COR-L47 (cell line): ENCODE measurements around the gene CCSAP.
"Not testable (repeated sequence)": the region's sequence is repeated elsewhere in the genome, so short reads cannot be mapped to it uniquely, and the experiment has no call there.

Experiments used
- DNase-seq: peaks from one replicate; lab custom pipeline; 2025; lab: John Stamatoyannopoulos, UW

CCSAP gene

GRCh38 chr1:229325853-229326487 is 16.9 kb downstream of the CCSAP start:
- no peak for DNase-seq

DNA sequence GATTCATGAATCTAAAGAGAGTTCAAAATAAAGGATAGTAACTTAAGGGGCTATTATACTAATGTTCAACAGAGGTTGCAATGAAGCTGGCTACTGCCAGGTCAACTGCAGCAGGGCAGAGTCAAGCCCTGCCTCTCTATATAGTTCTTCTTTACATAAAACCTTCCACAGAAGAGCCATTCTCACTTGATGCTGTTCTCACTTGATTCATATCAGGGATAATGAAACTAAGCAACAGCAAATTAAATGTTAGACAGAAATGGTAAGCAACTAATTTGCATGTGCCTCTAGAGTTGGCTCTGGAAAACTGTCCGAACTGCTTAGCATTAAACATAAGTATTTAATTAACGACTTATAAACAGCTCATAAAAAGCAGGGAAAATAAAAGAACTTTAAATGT is 17.4 kb downstream of the CCSAP start:
- DNase-seq, result no peak

DNA sequence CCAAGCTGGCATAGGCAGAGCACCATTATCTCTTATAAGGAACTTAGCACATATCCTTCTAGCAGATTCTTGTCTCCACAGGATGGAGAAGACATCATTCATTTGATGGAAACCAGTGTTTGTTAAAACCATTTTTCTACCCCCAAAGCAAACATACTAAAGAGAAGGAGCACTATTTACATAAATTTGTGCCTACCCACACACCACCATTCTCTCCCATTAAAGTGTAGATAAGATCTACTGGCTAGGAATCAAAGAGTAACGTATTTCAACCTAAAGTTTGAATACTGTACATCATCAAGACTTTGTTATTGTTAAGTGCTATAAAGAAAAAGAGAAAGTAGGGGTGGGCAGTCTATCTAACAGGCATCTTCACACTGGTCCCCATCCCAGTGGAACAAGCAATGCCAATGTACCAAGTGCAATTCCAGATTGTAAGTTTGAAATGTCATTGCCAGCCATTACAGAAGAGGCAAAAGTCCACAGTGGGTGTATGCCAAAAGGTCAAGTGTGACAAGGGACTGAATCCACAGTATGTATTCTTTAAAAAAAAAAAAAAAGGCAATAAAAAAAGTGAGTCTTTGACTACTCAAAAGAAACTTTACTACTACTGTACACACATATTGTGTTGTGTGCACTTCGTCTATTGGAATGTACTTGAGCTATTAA is 18.8 kb downstream of the CCSAP start:
- DNase-seq, result no peak

DNA sequence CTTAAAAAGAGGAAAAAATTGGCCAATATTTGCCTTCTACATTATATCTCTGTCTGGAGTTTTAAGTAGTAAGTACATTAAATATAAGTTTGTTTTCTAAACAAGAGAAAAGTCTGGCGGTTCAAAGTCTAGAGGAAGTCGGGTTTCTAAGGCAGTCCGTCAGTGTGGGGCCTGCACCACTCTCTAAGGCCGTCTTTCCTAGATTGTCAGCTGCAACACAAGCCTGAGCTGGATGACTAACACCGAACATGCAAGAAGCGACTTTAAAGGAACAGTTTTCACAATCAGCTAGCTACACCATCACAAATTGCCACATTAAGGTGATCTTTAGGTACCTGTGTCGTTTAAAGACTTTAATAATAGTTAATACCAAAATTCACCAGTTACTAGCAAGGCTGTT is 19.6 kb downstream of the CCSAP start:
- DNase-seq, result no peak

- no peak for DNase-seq
Observed at GRCh38 chr1:229319487-229319886, 23.4 kb downstream of the CCSAP start.

- no peak for DNase-seq
Observed at GRCh38 chr1:229318056-229318455, 24.8 kb downstream of the CCSAP start.

DNA sequence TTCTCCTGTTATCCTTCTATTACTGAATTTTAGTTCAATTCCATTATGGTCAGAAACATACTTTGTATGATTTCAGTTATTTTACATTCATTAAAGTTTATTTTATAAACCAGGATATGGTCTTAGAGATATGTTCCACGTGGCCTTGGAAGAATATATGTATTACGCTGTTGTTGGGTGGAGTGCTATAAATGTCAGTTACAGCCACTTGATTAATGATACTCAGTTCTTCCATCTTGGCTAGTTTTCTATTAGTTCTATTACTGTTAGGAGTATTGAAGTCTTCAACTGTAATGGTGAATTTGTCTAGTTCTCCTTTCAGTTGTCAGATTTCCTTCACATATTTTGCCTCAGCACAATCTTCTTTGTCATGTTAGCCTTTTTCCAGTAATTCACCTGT is 26.7 kb downstream of the CCSAP start:
- DNase-seq, result no peak

GRCh38 chr1:229310833-229311232 is 32.0 kb downstream of the CCSAP start:
- DNase-seq, result no peak

GRCh38 chr1:229309684-229310083 is 33.2 kb downstream of the CCSAP start:
- DNase-seq, result no peak

DNA sequence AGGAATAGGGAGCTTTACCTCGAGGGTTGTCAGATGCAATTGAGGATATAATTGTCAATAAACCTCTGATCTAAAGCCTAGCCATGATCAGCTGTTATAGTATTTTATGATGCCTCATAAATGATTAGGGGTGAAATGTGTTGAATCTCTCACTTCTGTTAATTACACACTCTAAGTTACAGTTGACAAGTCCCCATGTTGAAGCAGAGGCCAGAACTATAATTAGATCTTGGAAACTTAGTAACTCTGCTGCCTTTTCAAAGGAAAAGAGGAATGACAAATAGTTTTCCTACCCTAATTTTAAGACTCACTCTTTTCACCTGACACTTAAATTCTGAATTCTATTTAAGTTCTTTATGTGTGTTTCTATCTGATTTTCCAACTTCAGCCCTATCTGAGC is 33.8 kb downstream of the CCSAP start:
- DNase-seq, result no peak

DNA sequence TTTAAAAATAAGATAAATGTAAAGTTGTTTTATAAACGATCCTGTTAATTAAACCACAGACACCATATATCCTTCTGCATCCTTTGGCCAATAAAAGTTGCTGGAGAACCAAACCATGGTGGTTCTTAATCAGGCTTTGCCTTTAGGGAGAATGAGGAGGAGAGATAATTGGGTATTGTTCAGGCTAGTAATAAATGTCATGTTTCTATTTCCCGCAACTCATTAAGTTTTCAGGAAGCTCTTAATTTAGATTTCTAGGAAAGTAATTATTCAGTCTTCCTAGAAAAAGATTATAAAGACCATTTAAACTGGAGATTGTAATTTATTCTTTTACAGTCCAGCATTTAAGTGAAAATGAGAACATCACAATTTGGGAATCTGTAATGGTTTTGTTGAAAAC is 37.5 kb downstream of the CCSAP start:
- no peak for DNase-seq

DNA sequence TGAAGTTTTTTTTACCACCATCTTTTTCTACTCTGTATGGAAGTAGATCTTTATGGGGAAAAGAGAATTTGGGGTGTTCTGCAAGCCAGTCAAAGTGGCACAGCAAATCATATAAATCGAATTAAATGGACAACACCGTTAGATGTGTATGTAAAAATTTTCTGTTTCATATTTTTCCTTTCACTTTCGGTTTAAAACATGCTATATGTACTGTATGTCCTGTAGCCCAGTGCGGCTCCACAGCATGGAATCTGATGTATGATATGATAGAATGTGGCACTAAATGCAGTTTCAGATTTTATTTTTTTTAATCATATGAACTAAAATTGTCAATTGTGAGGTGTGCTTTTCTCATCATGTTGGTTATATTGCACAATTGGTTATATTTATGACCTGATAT is 39.0 kb downstream of the CCSAP start:
- DNase-seq, result no peak

GRCh38 chr1:229302740-229303139 is 40.1 kb downstream of the CCSAP start:
- DNase-seq, result no peak

GRCh38 chr1:229300099-229300757 is 42.6 kb downstream of the CCSAP start:
- DNase-seq, result no peak

- no peak for DNase-seq
Observed at GRCh38 chr1:229298887-229299503, 43.9 kb downstream of the CCSAP start.

DNA sequence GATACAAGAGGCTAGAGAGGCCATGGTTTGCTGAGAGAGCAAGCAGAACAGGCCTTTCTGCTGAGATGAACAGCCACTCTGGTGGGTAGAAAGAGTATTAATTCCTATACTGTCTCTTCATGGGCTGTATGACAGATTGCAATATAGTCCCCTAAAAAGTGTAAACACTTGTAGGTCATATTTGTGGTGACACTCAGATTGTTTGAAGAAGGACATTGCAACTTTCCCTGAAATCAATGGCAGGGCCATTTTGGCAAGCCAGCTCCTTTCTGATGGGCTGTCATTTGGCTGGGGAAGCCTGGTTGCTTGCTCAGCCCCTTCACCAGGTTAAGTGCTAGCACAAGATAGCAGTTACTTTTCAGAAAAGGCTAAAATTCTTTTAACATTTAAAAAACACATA is 44.4 kb downstream of the CCSAP start:
- no peak for DNase-seq

- DNase-seq, result no peak
Observed at GRCh38 chr1:229297746-229298145, 45.1 kb downstream of the CCSAP start.

- DNase-seq, result no peak
Observed at GRCh38 chr1:229296541-229296941, 46.3 kb downstream of the CCSAP start.

GRCh38 chr1:229295745-229296144 is 47.1 kb downstream of the CCSAP start:
- DNase-seq, result no peak

DNA sequence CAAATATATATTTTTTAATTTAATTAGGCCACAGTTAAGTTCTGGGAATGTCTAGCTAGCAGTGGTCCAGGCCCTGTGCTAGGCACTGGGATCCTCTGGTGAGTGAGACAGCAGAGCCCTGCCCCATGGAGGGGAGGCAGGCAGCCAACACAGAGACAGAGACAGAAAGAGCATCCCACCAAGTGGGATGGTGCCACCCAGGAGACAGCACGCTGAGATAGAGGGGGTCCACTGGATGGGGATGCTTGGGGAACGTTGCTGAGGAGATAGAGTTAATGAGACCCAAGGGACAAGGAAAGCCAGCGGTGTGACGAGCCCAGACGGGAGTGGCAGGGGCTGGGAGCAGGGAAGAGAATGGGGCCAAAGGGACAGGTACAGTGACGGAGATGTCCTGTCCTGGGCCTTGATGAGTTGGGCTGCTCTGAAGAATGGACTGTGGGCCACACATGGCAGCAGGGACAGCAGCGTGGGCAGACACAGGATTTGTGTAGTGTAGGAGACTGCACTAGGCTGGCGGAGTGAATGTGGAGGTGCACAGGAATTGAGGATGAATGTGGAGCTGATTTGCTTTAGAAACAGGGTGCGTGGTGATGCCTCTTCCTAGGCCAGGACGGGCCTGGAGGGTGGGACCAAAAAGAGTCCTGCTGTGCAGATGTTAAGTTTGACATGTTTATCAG is 49.2 kb downstream of the CCSAP start:
- DNase-seq, result no peak

DNA sequence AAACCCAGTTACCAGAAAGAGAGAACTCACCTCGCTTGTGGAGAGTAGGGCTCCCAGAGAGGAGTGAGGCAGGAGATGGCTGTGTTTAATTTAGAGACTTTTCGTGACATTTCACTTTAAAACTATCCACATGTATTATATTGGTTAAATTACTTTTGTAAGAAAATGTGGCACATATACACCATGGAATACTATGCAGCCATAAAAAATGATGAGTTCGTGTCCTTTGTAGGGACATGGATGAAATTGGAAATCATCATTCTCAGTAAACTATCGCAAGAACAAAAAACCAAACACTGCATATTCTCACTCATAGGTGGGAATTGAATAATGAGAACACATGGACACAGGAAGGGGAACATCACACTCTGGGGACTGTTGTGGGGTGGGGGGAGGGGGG is 51.2 kb downstream of the CCSAP start:
- not testable (repeated sequence) for DNase-seq

DNA sequence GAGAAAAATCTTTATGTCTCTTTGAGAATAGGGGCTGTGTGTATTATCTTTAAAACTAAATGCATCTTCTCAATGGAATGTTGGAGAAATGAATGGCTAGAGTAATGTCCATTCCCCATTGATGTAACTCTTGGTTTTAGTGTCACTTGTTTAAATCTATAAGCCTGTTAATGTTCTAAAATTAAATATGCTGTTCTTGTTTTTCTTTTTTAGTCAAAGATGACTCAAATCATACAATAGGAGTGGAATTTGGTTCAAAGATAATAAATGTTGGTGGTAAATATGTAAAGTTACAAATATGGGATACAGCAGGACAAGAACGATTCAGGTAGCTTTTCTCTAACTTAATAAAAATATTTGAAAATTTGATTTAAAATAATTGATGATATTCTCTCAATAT is 54.3 kb downstream of the CCSAP start:
- DNase-seq, result no peak

GRCh38 chr1:229287267-229287666 is 55.6 kb downstream of the CCSAP start:
- DNase-seq, result no peak
